HepG2 (cell line): ENCODE data around the gene COPS6.

ENCODE experiments used
- BRCA1 ChIP-seq: sonication (generic); formaldehyde crosslinking; IDR thresholded peaks from 2 replicates; pipeline ENCODE4 v1.4.0; 2020; ENCODE audit warnings: missing genetic modification reagents
- ESRRA ChIP-seq: sonication (generic); formaldehyde crosslinking; IDR thresholded peaks from 2 replicates; pipeline ENCODE4 v1.5.1; 2020; ENCODE audit warnings: mild to moderate bottlenecking, low read depth, missing genetic modification reagents
- KAT8 ChIP-seq: IDR thresholded peaks from 2 replicates; pipeline ENCODE4 v1.6.1; 2016; ENCODE audit warnings: missing genetic modification reagents, missing compliant biosample characterization
- POGZ ChIP-seq: sonication (generic); formaldehyde crosslinking; IDR thresholded peaks from 2 replicates; pipeline ENCODE4 v1.4.0; 2020; ENCODE audit warnings: mild to moderate bottlenecking, missing genetic modification reagents
- RAD21 ChIP-seq: fragments of 450-650 bp; formaldehyde crosslinking; IDR thresholded peaks from 2 replicates; pipeline ENCODE4 v1.5.0; 2020; ENCODE audit warnings: mild to moderate bottlenecking
- SP1 ChIP-seq, 2 experiments: fragments of 450-650 bp in 1 of 2; sonication (generic) in 1 of 2; formaldehyde crosslinking in 1 of 2; IDR thresholded peaks; 2 replicates each; pipeline versions ENCODE4 v1.4.0 to v1.6.1; 2016 to 2020; ENCODE audit warnings: missing genetic modification reagents in 1 of 2
- ZFP1 ChIP-seq: IDR thresholded peaks from 2 replicates; pipeline ENCODE4 v1.6.1; 2016
- ZMYM2 ChIP-seq: sonication (generic); formaldehyde crosslinking; IDR thresholded peaks from 2 replicates; pipeline ENCODE4 v1.8.0; 2022; ENCODE audit warnings: mild to moderate bottlenecking, missing genetic modification reagents
- ZNF10 ChIP-seq: sonication (generic); formaldehyde crosslinking; IDR thresholded peaks from 2 replicates; pipeline ENCODE4 v1.4.0; 2020; ENCODE audit warnings: mild to moderate bottlenecking, low read depth, missing genetic modification reagents, borderline replicate concordance
- ZNF598 ChIP-seq: sonication (generic); formaldehyde crosslinking; IDR thresholded peaks from 2 replicates; pipeline ENCODE4 v1.5.1; 2020; ENCODE audit warnings: mild to moderate bottlenecking, missing genetic modification reagents, borderline replicate concordance
- ZSCAN25 ChIP-seq: sonication (generic); formaldehyde crosslinking; IDR thresholded peaks from 2 replicates; pipeline ENCODE4 v1.8.0; 2022; ENCODE audit warnings: mild to moderate bottlenecking, missing genetic modification reagents
- TF ChIP-seq, protein P1 (sequence below): sonication (generic); formaldehyde crosslinking; IDR thresholded peaks from 2 replicates; pipeline ENCODE4 v1.4.0; 2020; ENCODE audit warnings: missing genetic modification reagents
- TF ChIP-seq, protein P2 (sequence below): sonication (generic); formaldehyde crosslinking; IDR thresholded peaks from 2 replicates; pipeline ENCODE4 v1.8.0; 2022; ENCODE audit warnings: missing genetic modification reagents, mild to moderate bottlenecking, moderate library complexity, borderline replicate concordance

GRCh38 chr7:100074841-100075240 is 13.9 kb upstream of the COPS6 start:
- TF ChIP-seq, protein P1, sequence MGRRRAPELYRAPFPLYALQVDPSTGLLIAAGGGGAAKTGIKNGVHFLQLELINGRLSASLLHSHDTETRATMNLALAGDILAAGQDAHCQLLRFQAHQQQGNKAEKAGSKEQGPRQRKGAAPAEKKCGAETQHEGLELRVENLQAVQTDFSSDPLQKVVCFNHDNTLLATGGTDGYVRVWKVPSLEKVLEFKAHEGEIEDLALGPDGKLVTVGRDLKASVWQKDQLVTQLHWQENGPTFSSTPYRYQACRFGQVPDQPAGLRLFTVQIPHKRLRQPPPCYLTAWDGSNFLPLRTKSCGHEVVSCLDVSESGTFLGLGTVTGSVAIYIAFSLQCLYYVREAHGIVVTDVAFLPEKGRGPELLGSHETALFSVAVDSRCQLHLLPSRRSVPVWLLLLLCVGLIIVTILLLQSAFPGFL (CRISPR knock-in tag): no peak
- TF ChIP-seq ZNF10 (CRISPR knock-in tag) (no peak), POGZ (no peak), ZMYM2 (CRISPR knock-in tag) (no peak), RAD21 (CRISPR knock-in tag) (no peak), ZFP1 (CRISPR knock-in tag) (no peak), ZSCAN25 (CRISPR knock-in tag) (no peak), ZNF598 (CRISPR knock-in tag) (no peak), ESRRA (CRISPR knock-in tag) (no peak), BRCA1 (CRISPR knock-in tag) (no peak), KAT8 (CRISPR knock-in tag) (no peak), SP1 (IDR thresholded peaks at IDR 0.05) (no peak), SP1 (CRISPR knock-in tag; IDR thresholded peaks at IDR 0.05) (no peak)
- TF ChIP-seq, protein P2, sequence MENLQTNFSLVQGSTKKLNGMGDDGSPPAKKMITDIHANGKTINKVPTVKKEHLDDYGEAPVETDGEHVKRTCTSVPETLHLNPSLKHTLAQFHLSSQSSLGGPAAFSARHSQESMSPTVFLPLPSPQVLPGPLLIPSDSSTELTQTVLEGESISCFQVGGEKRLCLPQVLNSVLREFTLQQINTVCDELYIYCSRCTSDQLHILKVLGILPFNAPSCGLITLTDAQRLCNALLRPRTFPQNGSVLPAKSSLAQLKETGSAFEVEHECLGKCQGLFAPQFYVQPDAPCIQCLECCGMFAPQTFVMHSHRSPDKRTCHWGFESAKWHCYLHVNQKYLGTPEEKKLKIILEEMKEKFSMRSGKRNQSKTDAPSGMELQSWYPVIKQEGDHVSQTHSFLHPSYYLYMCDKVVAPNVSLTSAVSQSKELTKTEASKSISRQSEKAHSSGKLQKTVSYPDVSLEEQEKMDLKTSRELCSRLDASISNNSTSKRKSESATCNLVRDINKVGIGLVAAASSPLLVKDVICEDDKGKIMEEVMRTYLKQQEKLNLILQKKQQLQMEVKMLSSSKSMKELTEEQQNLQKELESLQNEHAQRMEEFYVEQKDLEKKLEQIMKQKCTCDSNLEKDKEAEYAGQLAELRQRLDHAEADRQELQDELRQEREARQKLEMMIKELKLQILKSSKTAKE (CRISPR knock-in tag): no peak
